8988T (cell line): ENCODE data around the gene RAB40B.

Experiments
- DNase-seq: peaks from one replicate; pipeline ENCODE4 v3.0.0; 2011

RAB40B gene

GRCh38 chr17:82648165-82648668, 50.3 kb downstream of the RAB40B start, which contains the start of gene WDR45B:
WDR45B (minus strand) TSS chr17:82648444; CDS start chr17:82648340, 104 bp downstream.
- peak; percentile 96 for DNase-seq

GRCh38 chr17:82647593-82648164, 50.8 kb downstream of the RAB40B start:
- peak; percentile 57 for DNase-seq

GRCh38 chr17:82645516-82645915, 53.0 kb downstream of the RAB40B start:
- no peak for DNase-seq

GRCh38 chr17:82644148-82644547, 54.4 kb downstream of the RAB40B start:
- no peak for DNase-seq

GRCh38 chr17:82642022-82642421, 56.5 kb downstream of the RAB40B start:
- DNase-seq = no peak

- DNase-seq = no peak
Measured at GRCh38 chr17:82640036-82640435, 58.5 kb downstream of the RAB40B start.

GRCh38 chr17:82639628-82640027, 58.9 kb downstream of the RAB40B start:
- DNase-seq = no peak

GRCh38 chr17:82638183-82638773, 60.2 kb downstream of the RAB40B start:
- no peak for DNase-seq

GRCh38 chr17:82636626-82637598, 61.6 kb downstream of the RAB40B start:
- DNase-seq = no peak

GRCh38 chr17:82633343-82633742, 65.2 kb downstream of the RAB40B start:
- no peak for DNase-seq

GRCh38 chr17:82632451-82632850, 66.0 kb downstream of the RAB40B start:
- DNase-seq = no peak

GRCh38 chr17:82631544-82631943, 67.0 kb downstream of the RAB40B start:
- DNase-seq = no peak

GRCh38 chr17:82630212-82630611, 68.3 kb downstream of the RAB40B start:
- no peak for DNase-seq

- DNase-seq = no peak
Measured at GRCh38 chr17:82629748-82630147, 68.8 kb downstream of the RAB40B start.

- DNase-seq = no peak
Measured at GRCh38 chr17:82627405-82627804, 71.1 kb downstream of the RAB40B start.

- no peak for DNase-seq
Measured at GRCh38 chr17:82623707-82624106, 74.8 kb downstream of the RAB40B start.

- no peak for DNase-seq
Measured at GRCh38 chr17:82619641-82620040, 78.9 kb downstream of the RAB40B start.

- no peak for DNase-seq
Measured at GRCh38 chr17:82619211-82619610, 79.3 kb downstream of the RAB40B start.

GRCh38 chr17:82616021-82616711, 82.3 kb downstream of the RAB40B start:
- DNase-seq = no peak

GRCh38 chr17:82615084-82616020, 83.1 kb downstream of the RAB40B start:
- DNase-seq = no peak

GRCh38 chr17:82614095-82614631, 84.3 kb downstream of the RAB40B start:
- no peak for DNase-seq
